Memory B cell (primary cell): Measurements from ENCODE around the gene MMP12.
A peak's percentile ranks its signal among the peaks of the same experiment; 100 is the strongest.
"Not testable (repeated sequence)": the region's sequence is repeated elsewhere in the genome, so short reads cannot be mapped to it uniquely, and the experiment has no call there.

Experiments
- ATAC-seq: fragments of 150-1000 bp; cut with Tn5 transposase; 2 replicates; pipeline ENCODE4 v1.10.0; 2021; ENCODE audit warnings: low read depth, mild to moderate bottlenecking, moderate library complexity
- DNase-seq, 2 donors: peaks; one replicate each; pipeline ENCODE4 v3.0.0; 2022; ENCODE audit warnings: low spot score in 2 of 2
- H3K27ac Mint-ChIP-seq: one replicate; pipeline ENCODE4 v1.8.0; 2022; ENCODE audit warnings: mild to moderate bottlenecking, moderate library complexity, mixed read lengths
- H3K27me3 Mint-ChIP-seq: one replicate; pipeline ENCODE4 v1.8.0; 2022; ENCODE audit warnings: mixed read lengths
- H3K36me3 Mint-ChIP-seq: one replicate; pipeline ENCODE4 v1.8.0; 2022; ENCODE audit warnings: mild to moderate bottlenecking, mixed read lengths
- H3K4me1 Mint-ChIP-seq: one replicate; pipeline ENCODE4 v1.8.0; 2022; ENCODE audit warnings: mixed read lengths
- H3K4me3 Mint-ChIP-seq: one replicate; pipeline ENCODE4 v1.8.0; 2022; ENCODE audit warnings: mild to moderate bottlenecking, moderate library complexity, mixed read lengths
- H3K9me3 Mint-ChIP-seq: one replicate; pipeline ENCODE4 v1.8.0; 2022; ENCODE audit warnings: mixed read lengths

MMP12 gene

DNA sequence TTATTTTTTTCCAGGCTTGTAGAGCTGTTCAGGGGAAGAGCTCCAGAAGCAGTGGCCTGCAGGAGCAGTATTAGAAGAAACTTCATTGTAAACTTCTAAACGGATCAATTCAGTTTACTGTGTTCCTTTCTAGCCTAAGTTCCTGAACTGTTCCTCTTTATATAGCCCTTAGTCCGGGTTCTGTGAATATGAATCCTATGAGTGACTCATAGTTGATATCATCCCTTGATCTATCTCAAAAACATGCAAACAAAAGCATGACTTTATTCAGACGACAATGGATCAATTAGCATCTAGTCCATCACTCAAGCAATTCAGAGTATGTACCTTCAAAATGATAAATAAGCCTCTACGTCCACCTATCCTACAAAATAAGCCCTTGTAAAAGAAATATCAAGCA lies at the start of gene MMP12:
MMP12 (minus strand) TSS at position 131 of the 400 bp plus-strand sequence; CDS start at position 86, 45 bp downstream.
- peaks cover 3% of the 10 kb centered on the region for H3K27me3 Mint-ChIP-seq
- ATAC-seq (no peak), DNase-seq (no peak)
- H3K9me3 Mint-ChIP-seq: no peaks in the 10 kb centered on the region
- no peaks in the 10 kb centered on the region for H3K36me3 Mint-ChIP-seq
- H3K4me3 Mint-ChIP-seq: no peak within 1 kb of the TSS
- no peaks in the 10 kb centered on the region for H3K4me1 Mint-ChIP-seq
- H3K27ac Mint-ChIP-seq: no peak within 1 kb of the TSS

DNA sequence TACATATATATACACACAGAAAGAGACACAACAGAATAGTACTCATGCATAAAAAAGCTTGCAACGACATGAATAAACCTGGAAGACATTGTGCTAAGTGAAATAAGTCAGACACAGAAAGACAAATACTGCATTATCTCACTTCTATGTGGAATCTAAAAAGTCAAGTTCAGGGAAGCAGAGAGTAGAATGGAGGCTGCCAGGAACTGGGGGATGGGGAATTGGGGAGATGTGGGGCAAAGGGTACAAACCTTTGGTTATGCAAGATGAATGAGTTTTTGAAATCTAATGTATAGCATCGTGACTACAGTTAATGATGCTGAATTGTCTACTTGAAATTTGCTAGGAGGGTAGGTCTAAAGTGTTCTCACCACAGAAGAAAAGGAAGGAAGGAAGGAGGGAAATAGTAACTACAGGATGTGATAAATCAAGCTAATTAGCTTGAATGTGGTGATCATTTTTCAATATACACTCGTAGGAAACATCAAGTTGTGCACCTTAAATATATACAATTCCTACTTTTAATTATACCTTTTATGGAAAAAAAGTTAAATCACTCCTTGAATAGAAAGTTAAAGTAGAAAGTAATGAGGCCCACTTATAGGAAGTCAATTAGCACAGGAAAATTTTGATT lies 46.9 kb upstream of the MMP12 start:
- peaks cover 6% of the 10 kb centered on the region for H3K27me3 Mint-ChIP-seq
- H3K4me3 Mint-ChIP-seq: no peak overlapping the region
- ATAC-seq (no peak), DNase-seq (no peak)
- H3K27ac Mint-ChIP-seq: no peak overlapping the region
- no peaks in the 10 kb centered on the region for H3K36me3 Mint-ChIP-seq
- H3K4me1 Mint-ChIP-seq: peaks cover 12% of the 10 kb centered on the region
- no peaks in the 10 kb centered on the region for H3K9me3 Mint-ChIP-seq

DNA sequence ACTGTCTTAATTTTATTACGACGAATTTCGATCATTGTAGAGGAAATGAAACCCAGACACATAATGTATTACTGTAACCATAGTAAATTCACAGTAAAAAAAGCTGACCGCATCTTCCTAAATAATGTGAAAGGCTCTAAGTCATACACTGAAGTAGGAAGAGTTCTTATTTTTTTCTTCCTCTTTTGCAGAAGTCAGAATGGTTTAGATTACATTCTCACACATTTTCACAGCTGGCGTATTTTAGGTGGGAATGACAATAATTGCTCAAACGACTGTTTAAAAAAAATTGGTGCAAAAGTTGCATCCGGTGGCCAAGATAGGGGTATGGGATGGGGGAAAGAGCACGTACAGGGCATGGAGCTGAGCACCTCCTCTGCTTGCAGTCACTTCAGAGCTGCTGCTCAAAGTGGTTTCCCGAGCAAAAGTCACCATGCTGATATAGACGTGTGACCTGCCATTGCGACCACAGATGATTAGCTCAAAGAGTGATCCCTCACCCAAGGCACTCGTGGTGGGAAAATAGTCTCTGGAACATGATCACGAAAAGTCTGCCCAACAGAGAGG lies 45.4 kb upstream of the MMP12 start:
- H3K4me1 Mint-ChIP-seq: peaks cover 12% of the 10 kb centered on the region
- ATAC-seq (peak; percentile 88), DNase-seq (no peak)
- no peaks in the 10 kb centered on the region for H3K36me3 Mint-ChIP-seq
- peaks cover 6% of the 10 kb centered on the region for H3K27me3 Mint-ChIP-seq
- peak overlapping the region; percentile 41 for H3K4me3 Mint-ChIP-seq
- H3K9me3 Mint-ChIP-seq: no peaks in the 10 kb centered on the region
- H3K27ac Mint-ChIP-seq: peak overlapping the region; percentile 7

DNA sequence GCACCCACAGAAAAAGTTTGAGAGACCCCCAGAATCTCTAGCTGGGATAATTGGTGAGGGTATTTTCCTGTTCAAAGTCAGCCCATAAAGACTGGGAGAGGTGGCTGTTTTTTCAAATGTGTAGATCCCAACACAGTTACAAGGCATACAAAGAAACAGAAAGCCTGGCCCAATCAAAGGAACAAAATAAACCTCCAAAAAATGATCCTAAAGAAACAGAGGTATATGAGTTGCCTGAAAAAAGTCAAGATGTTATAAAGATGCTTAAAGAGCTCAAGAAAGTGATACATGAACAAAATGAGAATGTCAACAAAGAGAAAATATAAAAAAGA lies 40.2 kb upstream of the MMP12 start:
- H3K4me3 Mint-ChIP-seq: no peak overlapping the region
- ATAC-seq (no peak), DNase-seq (no peak)
- peaks cover 1% of the 10 kb centered on the region for H3K27me3 Mint-ChIP-seq
- H3K9me3 Mint-ChIP-seq: no peaks in the 10 kb centered on the region
- H3K36me3 Mint-ChIP-seq: no peaks in the 10 kb centered on the region
- no peak overlapping the region for H3K27ac Mint-ChIP-seq
- peaks cover 3% of the 10 kb centered on the region for H3K4me1 Mint-ChIP-seq

DNA sequence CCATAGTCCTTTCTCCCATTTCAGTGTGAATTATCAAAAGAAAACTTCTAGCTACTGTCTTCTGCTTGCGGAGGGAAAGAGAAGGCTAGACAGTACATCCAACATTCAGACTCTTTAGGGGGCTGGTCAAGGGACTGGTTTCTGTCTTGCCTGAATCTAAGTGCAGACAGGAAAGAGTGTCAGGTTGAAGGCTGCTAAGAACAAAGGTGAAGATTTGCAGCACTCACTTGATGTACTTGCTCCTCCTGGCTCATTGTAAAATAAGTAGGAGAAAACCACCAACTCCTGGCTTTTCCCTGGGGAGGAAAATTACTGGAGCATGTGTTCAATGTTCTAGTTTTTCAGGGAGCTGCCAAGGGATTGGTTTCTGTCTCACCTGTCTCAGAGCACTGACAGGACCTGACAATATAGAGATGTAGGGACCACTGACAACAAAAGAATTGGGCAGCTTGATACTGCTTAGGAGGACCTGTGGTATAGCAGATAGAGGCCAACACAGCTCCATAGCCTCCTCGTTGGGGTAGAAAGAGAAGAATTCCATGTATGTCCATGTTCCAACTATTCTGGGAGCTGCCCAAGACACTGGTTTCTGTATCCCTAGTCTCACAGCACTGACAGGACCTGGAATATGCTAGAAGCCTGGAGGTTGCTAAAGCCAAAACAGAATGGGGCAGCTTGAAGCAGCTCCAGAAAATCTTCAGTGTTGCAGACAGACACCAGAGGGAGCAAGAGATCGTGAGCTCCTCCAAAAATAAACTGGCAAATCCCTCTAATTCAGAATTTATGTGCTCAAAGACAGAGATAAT lies 39.7 kb upstream of the MMP12 start:
- H3K27ac Mint-ChIP-seq: no peak overlapping the region
- ATAC-seq (no peak), DNase-seq (no peak)
- no peaks in the 10 kb centered on the region for H3K36me3 Mint-ChIP-seq
- no peaks in the 10 kb centered on the region for H3K4me1 Mint-ChIP-seq
- peaks cover 1% of the 10 kb centered on the region for H3K27me3 Mint-ChIP-seq
- no peaks in the 10 kb centered on the region for H3K9me3 Mint-ChIP-seq
- H3K4me3 Mint-ChIP-seq: no peak overlapping the region

DNA sequence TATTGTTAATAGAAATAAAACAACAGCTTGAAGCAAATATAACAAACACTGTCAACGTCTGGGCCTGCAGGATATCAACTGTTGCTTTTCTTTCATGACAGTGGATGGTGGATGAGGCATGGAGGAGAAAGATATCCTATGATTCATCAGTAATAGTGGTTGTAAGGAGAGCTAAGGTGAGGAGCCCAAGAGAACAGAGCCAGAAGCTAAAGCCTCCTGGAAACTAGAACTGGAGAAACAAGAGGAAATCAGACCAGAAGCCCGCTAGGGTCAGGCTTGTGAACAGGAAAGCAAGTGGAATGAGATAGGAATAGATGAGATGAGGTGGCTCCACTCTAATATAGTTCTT lies 37.7 kb upstream of the MMP12 start:
- peaks cover 5% of the 10 kb centered on the region for H3K27me3 Mint-ChIP-seq
- no peak overlapping the region for H3K27ac Mint-ChIP-seq
- H3K4me1 Mint-ChIP-seq: no peaks in the 10 kb centered on the region
- no peaks in the 10 kb centered on the region for H3K36me3 Mint-ChIP-seq
- ATAC-seq (no peak), DNase-seq (no peak)
- no peaks in the 10 kb centered on the region for H3K9me3 Mint-ChIP-seq
- no peak overlapping the region for H3K4me3 Mint-ChIP-seq

DNA sequence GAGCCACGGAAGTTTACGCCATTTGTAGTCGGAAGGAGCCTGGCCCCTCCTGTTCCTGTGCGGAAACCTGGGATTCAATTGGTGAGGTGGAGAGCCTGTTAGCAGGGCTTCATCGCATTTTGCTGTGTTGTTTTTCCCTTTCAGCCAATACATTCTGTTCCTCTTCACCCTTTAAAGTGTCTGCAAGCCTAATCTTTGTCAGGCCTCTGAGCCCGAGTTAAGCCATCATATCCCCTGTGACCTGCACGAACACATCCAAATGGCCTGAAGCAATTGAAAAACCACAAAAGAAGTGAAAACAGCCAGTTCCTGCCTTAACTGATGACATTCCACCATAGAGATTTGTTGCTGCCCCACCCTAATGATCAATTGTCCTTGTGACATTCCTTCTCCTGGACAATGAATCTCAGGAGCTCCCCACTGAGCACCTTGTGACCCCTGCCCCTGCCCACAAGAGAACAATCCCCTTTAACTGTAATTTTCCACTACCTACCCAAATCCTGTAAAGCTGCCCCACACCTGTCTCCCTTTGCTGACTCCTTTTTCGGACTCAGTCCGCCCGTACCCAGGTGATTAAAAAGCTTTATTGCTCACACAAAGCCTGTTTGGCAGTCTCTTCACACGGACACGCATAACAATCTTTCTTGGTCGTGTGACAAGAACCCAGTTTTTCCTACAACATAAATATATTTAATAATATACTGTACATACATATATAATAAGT lies 37.1 kb upstream of the MMP12 start:
- no peak overlapping the region for H3K4me3 Mint-ChIP-seq

DNA sequence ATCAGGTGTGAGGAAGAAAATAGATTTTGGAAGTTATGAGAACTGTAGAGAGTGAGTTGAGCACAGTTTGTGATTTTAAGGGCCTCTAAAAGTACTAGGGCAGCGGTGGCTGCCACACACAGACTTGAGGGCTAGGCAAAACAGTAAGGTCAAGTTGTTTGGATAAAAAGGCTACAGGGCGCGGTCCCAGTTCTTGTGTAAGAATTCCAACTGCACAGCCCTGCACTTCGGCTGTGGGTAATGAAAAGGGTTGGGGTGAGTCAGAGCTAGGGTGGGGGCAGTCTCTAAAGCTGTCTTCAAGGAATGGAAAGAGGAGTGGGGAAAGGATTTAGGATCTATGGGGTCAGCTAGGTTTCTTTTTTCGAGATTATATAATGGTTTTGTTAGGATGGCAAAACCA lies 31.1 kb upstream of the MMP12 start:
- not testable (repeated sequence) for ATAC-seq, DNase-seq, H3K27me3 Mint-ChIP-seq, H3K36me3 Mint-ChIP-seq, H3K4me1 Mint-ChIP-seq, H3K9me3 Mint-ChIP-seq, H3K4me3 Mint-ChIP-seq, H3K27ac Mint-ChIP-seq

More for the DNA sequence above, 37.1 kb upstream of the MMP12 start:
- Mint-ChIP-seq H3K27me3 (peaks cover 5% of the 10 kb centered on the region), H3K36me3 (no peaks in the 10 kb centered on the region), H3K4me1 (no peaks in the 10 kb centered on the region), H3K27ac (no peak overlapping the region), H3K9me3 (no peaks in the 10 kb centered on the region)
- no peak for DNase-seq
- ATAC-seq: no peak

DNA sequence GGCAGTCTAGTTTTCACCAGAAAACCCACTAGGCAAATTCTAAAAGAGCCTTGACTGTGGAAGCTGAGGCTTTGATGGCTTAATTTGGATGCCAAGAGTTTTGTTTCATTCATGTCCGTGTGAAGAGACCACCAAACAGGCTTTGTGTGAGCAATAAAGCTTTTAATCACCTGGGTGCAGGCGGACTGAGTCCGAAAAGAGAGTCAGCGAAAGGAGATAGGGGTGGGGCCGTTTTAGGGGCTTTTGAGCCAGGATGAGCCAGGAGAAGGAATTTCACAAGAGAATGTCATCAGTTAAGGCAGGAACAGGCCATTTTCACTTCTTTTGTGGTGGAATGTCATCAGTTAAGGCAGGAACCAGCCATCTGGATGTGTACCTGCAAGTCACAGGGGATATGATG lies 29.1 kb upstream of the MMP12 start:
- not testable (repeated sequence) for H3K27ac Mint-ChIP-seq, H3K4me3 Mint-ChIP-seq, H3K36me3 Mint-ChIP-seq, H3K4me1 Mint-ChIP-seq, ATAC-seq, DNase-seq, H3K9me3 Mint-ChIP-seq, H3K27me3 Mint-ChIP-seq

DNA sequence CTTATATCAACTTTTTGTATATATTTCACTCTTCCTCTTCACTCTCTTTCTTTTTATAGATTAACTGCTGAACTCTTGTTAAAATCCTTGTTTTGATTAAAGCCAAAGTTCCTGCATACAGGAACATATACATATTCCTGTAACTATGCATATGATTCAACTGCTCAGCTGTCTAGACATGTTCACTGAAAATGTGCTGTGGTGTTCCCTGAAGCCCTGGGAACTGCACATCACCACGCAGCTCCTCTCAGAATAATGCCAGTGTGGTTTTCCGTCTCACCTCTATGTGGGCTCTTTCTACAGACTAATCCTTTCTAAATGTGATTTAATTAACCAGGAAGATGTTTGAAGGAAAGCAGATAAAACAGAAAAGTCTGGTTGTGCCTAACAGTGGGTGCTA lies 25.6 kb upstream of the MMP12 start:
- ATAC-seq: no peak
- Mint-ChIP-seq H3K4me3 (no peak overlapping the region), H3K9me3 (peaks cover 2% of the 10 kb centered on the region), H3K36me3 (no peaks in the 10 kb centered on the region), H3K27me3 (no peaks in the 10 kb centered on the region), H3K27ac (no peak overlapping the region), H3K4me1 (no peaks in the 10 kb centered on the region)
- no peak for DNase-seq

DNA sequence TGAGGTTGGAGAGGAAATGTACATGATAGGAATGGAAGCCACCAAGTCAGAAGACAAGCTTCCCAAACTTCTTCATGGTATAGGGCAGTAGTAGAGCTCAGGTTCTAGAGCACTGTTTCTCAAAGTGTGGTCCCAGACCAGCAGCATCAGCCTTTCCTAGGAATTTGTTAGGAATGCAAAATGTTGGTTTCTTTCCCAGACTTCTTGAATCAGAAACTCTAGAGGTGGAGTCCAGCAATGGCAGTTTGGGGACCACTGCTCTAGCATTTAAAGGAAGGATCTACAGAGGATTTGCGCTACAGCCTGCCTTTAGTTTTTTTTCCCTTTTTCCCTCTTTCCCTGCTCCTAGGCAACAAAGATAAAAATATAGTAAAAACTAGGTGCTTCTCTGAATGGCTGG lies 17.0 kb upstream of the MMP12 start:
- Mint-ChIP-seq H3K9me3 (peaks cover 8% of the 10 kb centered on the region), H3K36me3 (no peaks in the 10 kb centered on the region), H3K27me3 (peaks cover 6% of the 10 kb centered on the region), H3K4me3 (no peak overlapping the region), H3K4me1 (no peaks in the 10 kb centered on the region), H3K27ac (no peak overlapping the region)
- DNase-seq (no peak), ATAC-seq (no peak)

DNA sequence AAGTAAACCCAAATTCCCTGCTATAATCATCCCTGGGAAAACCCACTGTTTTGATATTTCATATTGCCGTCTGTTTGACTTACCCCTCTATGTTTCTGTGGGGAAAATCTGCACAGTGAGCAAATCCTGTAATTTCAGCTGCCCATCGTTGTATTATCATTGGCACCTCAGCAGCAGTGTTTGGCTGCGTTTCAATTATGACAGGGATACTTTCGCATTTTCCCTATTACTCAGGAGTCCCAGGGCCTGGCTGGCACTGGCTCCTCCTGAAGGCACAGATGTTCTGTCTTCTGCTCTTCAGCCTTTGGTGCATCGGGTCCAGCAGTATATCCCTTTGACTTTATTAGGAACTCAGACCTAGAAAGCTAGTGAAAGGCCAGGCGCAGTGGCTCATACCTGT lies 12.2 kb upstream of the MMP12 start:
- H3K4me3 Mint-ChIP-seq: no peak overlapping the region
- H3K9me3 Mint-ChIP-seq: no peaks in the 10 kb centered on the region
- no peaks in the 10 kb centered on the region for H3K36me3 Mint-ChIP-seq
- no peak for ATAC-seq
- no peak overlapping the region for H3K27ac Mint-ChIP-seq
- no peak for DNase-seq
- H3K27me3 Mint-ChIP-seq: peaks cover 6% of the 10 kb centered on the region
- H3K4me1 Mint-ChIP-seq: peaks cover 3% of the 10 kb centered on the region

DNA sequence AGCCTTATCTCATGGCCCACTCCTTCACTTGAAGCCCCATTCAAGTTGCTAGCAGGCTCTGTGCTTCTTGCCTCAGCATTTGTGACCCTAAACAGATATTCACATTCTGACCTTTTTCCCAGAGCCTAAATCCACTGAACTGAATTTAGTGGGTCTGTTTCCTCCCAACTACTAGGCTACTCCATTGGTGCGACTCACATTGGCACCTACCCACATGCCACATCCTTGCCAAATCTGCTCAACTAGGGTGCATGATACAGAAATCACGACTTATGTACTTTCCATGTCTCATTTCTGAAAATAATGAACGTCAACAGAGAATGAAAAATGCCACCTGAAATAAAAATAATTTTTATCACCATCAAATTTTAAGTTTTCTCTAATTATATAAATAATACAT lies 8.4 kb upstream of the MMP12 start:
- no peaks in the 10 kb centered on the region for H3K36me3 Mint-ChIP-seq
- H3K27ac Mint-ChIP-seq: no peak overlapping the region
- peaks cover 3% of the 10 kb centered on the region for H3K27me3 Mint-ChIP-seq
- no peak for ATAC-seq
- H3K4me3 Mint-ChIP-seq: no peak overlapping the region
- no peaks in the 10 kb centered on the region for H3K9me3 Mint-ChIP-seq
- no peak for DNase-seq
- H3K4me1 Mint-ChIP-seq: peaks cover 3% of the 10 kb centered on the region

DNA sequence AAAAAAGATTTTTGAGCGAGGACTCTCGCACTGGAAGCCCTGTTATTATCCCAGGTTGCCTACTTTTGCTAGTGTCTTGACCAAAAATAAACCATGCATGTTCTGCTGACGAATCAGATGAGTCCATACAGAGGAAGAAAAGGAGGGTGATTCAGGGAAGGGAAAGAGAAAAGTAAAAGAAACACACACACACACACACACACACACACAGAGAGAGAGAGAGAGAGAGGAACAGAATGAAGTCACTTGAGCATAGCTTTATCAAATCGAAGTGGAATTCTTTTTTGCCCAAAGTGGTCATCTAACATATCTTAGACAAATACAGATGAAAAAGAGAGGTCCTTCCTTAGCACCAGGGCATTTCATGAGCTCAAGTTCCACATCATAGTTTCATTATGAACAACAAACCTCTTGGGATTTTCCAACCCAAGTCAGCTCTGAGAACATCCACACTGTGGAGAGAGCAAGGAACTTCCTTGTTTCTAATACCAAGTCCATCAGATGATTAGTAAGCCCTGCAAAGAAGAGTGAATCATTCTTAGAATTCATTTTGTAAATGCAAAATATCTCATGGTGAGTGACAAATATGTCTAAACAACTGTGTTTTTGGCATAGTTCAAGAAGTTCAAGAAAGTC lies 7.7 kb upstream of the MMP12 start:
- H3K27me3 Mint-ChIP-seq: peaks cover 3% of the 10 kb centered on the region
- H3K4me1 Mint-ChIP-seq: peaks cover 3% of the 10 kb centered on the region
- ATAC-seq: no peak
- H3K36me3 Mint-ChIP-seq: no peaks in the 10 kb centered on the region
- no peak for DNase-seq
- H3K27ac Mint-ChIP-seq: no peak overlapping the region
- no peak overlapping the region for H3K4me3 Mint-ChIP-seq
- no peaks in the 10 kb centered on the region for H3K9me3 Mint-ChIP-seq
